ENCODE measurements around the gene STAT3. TPM values are rescaled to one million over a fixed set of nuclear protein-coding genes. Genes with fewer than 3 reads are reported as not detected.
A peak's percentile ranks its signal among the peaks of the same experiment; 100 is the strongest.
"Not testable (repeated sequence)": the region's sequence is repeated elsewhere in the genome, so short reads cannot be mapped to it uniquely, and the experiment has no call there.

Gene STAT3
- total RNA-seq, 1 experiment from 2014 or later = 115 TPM

DNA sequence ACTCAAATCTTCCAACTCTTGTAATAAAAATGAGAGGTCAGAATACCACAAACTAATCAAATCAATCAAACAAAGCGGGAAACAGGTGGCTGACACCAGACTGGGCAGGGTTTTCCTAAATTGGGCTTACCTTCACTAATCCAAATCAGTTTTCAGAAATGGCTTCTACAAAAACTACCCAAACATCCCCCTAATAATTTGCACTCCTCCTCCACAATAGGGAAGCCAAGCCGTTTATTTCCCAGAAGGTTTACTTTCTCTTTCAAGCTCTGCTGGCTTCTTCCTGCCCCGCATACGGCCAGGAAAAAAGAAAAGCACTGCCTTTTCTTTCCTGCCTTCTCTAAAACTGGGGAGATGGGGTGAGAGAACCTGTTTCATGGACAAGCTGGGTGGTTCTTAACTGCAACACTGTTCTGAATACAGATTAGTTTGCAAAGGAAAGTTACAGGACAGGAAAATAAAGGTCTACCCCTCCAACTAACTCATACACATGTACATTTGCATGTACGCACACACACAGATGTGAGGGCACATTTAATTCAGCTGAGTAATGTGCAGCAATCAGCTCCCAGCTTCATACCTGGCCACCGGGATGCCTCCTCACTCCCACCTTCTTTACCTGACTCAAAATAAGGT lies 9.2 kb downstream of the STAT3 start:
- Mint-ChIP-seq H3K36me3 (ENCODE audit: insufficient read depth, unreplicated experiment) (peaks cover 62% of the 10 kb centered on the region), H3K9me3 (ENCODE audit: unreplicated experiment) (no peaks in the 10 kb centered on the region), H3K27ac (ENCODE audit: low read depth, unreplicated experiment) (peak overlapping the region; percentile 57), H3K4me1 (ENCODE audit: insufficient read depth, unreplicated experiment) (peaks cover 15% of the 10 kb centered on the region), H3K4me3 (ENCODE audit: unreplicated experiment) (peak overlapping the region; percentile 65), H3K27me3 (ENCODE audit: insufficient read depth, unreplicated experiment) (no peaks in the 10 kb centered on the region)
- no TSS peak for BruUV-seq (replicated peaks)
- intact Hi-C loops (cut with micrococcal nuclease) = no loop called here
- no peak for DNase-seq (ENCODE audit: unreplicated experiment)
- ChIA-PET CTCF (no interaction called here), POLR2A (interaction anchor here (0.7 to 2.3 kb wide), 7 partner anchors 8 to 310 kb away, joined by 3 to 9 read pairs (median 3); partner anchors contain the start of gene STAT3)
- TF ChIP-seq, protein P1, sequence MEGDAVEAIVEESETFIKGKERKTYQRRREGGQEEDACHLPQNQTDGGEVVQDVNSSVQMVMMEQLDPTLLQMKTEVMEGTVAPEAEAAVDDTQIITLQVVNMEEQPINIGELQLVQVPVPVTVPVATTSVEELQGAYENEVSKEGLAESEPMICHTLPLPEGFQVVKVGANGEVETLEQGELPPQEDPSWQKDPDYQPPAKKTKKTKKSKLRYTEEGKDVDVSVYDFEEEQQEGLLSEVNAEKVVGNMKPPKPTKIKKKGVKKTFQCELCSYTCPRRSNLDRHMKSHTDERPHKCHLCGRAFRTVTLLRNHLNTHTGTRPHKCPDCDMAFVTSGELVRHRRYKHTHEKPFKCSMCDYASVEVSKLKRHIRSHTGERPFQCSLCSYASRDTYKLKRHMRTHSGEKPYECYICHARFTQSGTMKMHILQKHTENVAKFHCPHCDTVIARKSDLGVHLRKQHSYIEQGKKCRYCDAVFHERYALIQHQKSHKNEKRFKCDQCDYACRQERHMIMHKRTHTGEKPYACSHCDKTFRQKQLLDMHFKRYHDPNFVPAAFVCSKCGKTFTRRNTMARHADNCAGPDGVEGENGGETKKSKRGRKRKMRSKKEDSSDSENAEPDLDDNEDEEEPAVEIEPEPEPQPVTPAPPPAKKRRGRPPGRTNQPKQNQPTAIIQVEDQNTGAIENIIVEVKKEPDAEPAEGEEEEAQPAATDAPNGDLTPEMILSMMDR (IDR thresholded peaks at IDR 0.05; ENCODE audit: unreplicated experiment) = no peak

DNA sequence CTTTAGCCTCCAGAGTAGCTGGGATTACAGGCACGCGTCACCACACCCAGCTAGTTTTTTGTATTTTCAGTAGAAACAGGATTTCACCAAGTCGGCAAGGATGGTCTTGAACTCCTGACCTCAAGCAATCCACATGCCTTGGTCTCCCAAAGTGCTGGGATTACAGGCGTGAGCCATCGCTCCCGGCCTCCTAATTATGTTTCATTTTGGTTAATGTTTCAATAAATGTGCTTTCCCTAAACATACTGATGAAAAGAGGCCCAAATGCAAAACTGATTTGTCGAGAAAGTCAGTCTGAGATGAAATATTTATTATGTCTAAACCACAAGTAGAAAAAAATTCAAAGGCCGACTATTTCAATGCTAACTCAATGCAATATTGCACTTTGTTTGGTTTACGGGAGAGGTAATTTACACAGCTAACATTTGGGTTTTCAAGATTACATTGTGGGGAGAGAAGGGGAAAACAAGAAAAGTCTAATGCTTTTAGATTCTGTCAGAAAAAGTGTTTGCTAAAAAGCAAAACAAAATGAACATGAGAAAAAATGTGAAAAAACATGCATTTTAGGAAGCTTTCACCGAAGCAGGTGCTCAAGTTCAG lies 9.8 kb downstream of the STAT3 start:
- H3K27ac Mint-ChIP-seq (ENCODE audit: low read depth, unreplicated experiment) = no peak overlapping the region
- H3K4me1 Mint-ChIP-seq (ENCODE audit: insufficient read depth, unreplicated experiment) = peaks cover 15% of the 10 kb centered on the region
- ChIA-PET CTCF (interaction anchor here (0.6 kb wide), 3 partner anchors 156 to 1750 kb away, joined by 3 to 5 read pairs (median 3); no protein-coding TSS in a partner anchor), POLR2A (interaction anchor here (0.9 to 2.3 kb wide), 5 partner anchors 10 to 53 kb away, joined by 3 to 9 read pairs (median 3); partner anchors contain the start of gene STAT3)
- intact Hi-C loops (cut with micrococcal nuclease) = no loop called here
- H3K36me3 Mint-ChIP-seq (ENCODE audit: insufficient read depth, unreplicated experiment) = peaks cover 56% of the 10 kb centered on the region
- H3K4me3 Mint-ChIP-seq (ENCODE audit: unreplicated experiment) = peak overlapping the region; percentile 65
- H3K27me3 Mint-ChIP-seq (ENCODE audit: insufficient read depth, unreplicated experiment) = no peaks in the 10 kb centered on the region
- DNase-seq (ENCODE audit: unreplicated experiment) = no peak
- H3K9me3 Mint-ChIP-seq (ENCODE audit: unreplicated experiment) = no peaks in the 10 kb centered on the region
- no TSS peak for BruUV-seq (replicated peaks)
- TF ChIP-seq, protein P1 (IDR thresholded peaks at IDR 0.05; ENCODE audit: unreplicated experiment) = no peak

DNA sequence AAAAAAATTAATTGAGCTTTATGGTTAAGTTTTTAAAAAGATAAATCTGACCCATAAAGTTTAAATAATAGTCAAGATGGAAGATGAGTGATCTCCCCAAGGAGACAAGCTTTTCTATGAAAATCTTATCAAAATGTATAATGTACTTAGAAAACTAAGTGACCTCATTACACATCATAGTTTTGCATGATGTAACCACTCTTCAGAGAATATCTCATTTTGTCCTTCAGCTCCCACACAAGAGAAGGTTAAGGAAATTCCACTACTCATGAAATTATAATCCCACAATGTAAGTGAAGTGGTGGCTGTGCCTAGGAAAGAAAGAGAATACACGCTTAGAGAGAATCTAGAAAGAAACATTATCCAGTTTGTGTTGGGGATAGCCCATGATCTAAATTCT lies 14.3 kb downstream of the STAT3 start:
- H3K27ac Mint-ChIP-seq (ENCODE audit: low read depth, unreplicated experiment) = no peak overlapping the region
- no peak for DNase-seq (ENCODE audit: unreplicated experiment)
- no peak overlapping the region for H3K4me3 Mint-ChIP-seq (ENCODE audit: unreplicated experiment)
- peaks cover 49% of the 10 kb centered on the region for H3K36me3 Mint-ChIP-seq (ENCODE audit: insufficient read depth, unreplicated experiment)
- peaks cover 7% of the 10 kb centered on the region for H3K4me1 Mint-ChIP-seq (ENCODE audit: insufficient read depth, unreplicated experiment)
- intact Hi-C loops (cut with micrococcal nuclease) = no loop called here
- H3K9me3 Mint-ChIP-seq (ENCODE audit: unreplicated experiment) = no peaks in the 10 kb centered on the region
- POLR2A ChIA-PET = interaction anchor here (1.7 to 1.8 kb wide), 2 partner anchors 12 to 15 kb away, joined by 4 to 7 read pairs; partner anchors contain the start of gene STAT3
- TF ChIP-seq, protein P1 (IDR thresholded peaks at IDR 0.05; ENCODE audit: unreplicated experiment) = no peak
- no peaks in the 10 kb centered on the region for H3K27me3 Mint-ChIP-seq (ENCODE audit: insufficient read depth, unreplicated experiment)
- no TSS peak for BruUV-seq (replicated peaks)
- CTCF ChIA-PET = no interaction called here

DNA sequence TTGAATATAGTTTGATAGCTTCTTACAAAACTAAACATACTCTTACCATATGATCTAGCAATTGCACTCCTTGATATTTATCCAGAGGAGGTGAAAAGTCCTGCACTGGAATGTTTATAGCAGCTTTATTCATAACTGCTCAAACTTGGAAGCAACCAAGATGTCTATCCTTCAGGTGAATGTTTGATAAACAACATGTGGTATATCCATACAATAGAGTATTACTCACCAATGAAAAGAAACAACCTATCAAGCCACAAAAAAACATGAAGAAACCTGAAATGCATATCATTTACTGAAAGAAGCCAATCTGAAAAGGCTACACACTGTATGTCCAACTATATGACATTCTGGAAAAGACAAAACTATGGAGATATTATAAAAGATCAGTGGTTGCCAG lies 16.1 kb downstream of the STAT3 start:
- ChIA-PET CTCF (interaction anchor here (0.6 kb wide), 2 partner anchors 12 to 19 kb away, joined by 3 read pairs; no protein-coding TSS in a partner anchor), POLR2A (interaction anchor here (0.6 to 1.8 kb wide), 2 partner anchors 16 to 111 kb away, joined by 4 read pairs; partner anchors contain the start of gene STAT3)
- no peak overlapping the region for H3K27ac Mint-ChIP-seq (ENCODE audit: low read depth, unreplicated experiment)
- DNase-seq (ENCODE audit: unreplicated experiment) = no peak
- H3K4me1 Mint-ChIP-seq (ENCODE audit: insufficient read depth, unreplicated experiment) = peaks cover 6% of the 10 kb centered on the region
- intact Hi-C loops (cut with micrococcal nuclease) = no loop called here
- TF ChIP-seq, protein P1 (IDR thresholded peaks at IDR 0.05; ENCODE audit: unreplicated experiment) = no peak
- H3K36me3 Mint-ChIP-seq (ENCODE audit: insufficient read depth, unreplicated experiment) = peaks cover 45% of the 10 kb centered on the region
- no peaks in the 10 kb centered on the region for H3K9me3 Mint-ChIP-seq (ENCODE audit: unreplicated experiment)
- BruUV-seq (replicated peaks) = no TSS peak
- no peak overlapping the region for H3K4me3 Mint-ChIP-seq (ENCODE audit: unreplicated experiment)
- no peaks in the 10 kb centered on the region for H3K27me3 Mint-ChIP-seq (ENCODE audit: insufficient read depth, unreplicated experiment)

DNA sequence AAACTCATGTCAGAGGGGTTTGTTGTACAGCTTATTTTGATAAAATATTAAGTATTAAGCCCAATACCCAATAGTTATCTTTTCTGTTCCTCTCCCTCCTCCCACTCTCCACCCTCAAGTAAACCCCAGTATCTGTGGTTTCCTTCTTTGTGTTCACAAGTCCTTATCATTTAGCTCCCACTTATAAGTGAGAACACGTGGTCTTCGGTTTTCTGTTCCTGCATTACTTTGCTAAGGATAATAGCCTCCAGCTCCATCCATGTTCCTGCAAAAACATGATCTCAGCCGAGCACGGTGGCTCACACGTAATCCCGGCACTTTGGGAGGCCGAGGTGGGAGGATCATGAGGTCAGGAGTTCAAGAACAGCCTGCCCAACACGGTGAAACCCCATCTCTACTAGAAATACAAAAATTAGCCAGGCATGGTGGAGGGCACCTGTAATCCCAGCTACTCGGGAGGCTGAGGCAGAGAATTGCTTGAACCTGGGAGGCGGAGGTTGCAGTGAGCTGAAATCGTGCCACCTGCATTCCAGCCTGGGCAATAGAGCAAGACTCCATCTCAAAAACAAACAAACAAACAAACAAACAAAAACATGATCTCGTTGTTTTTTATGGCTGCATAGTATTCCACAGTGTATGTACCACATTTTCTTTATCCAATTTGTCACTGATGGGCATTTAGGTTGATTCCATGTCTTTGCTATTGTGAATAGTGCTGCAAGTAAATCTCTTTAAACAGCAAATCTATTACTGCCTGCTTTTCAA lies 19.3 kb downstream of the STAT3 start:
- DNase-seq (ENCODE audit: unreplicated experiment); H3K4me3 Mint-ChIP-seq (ENCODE audit: unreplicated experiment); H3K9me3 Mint-ChIP-seq (ENCODE audit: unreplicated experiment); BruUV-seq (replicated peaks); H3K27me3 Mint-ChIP-seq (ENCODE audit: insufficient read depth, unreplicated experiment); H3K27ac Mint-ChIP-seq (ENCODE audit: low read depth, unreplicated experiment); intact Hi-C loops (cut with micrococcal nuclease): not testable (repeated sequence)
- POLR2A ChIA-PET = interaction anchor here (0.6 kb wide), 1 partner anchor 688 kb away, joined by 4 read pairs; no protein-coding TSS in a partner anchor
- peaks cover 26% of the 10 kb centered on the region for H3K4me1 Mint-ChIP-seq (ENCODE audit: insufficient read depth, unreplicated experiment)
- CTCF ChIA-PET = interaction anchor here (0.6 kb wide), 1 partner anchor 124 kb away, joined by 5 read pairs; no protein-coding TSS in a partner anchor
- peaks cover 59% of the 10 kb centered on the region for H3K36me3 Mint-ChIP-seq (ENCODE audit: insufficient read depth, unreplicated experiment)

Measured in MCF 10A (cell line).